HepG2 (cell line): ENCODE results near the gene ZBTB7B. TPM values are rescaled to one million over a fixed set of nuclear protein-coding genes. Genes with fewer than 3 reads are reported as not detected.

Experiments
- ISL2 ChIP-seq: sonication (generic); formaldehyde crosslinking; IDR thresholded peaks from 2 replicates; pipeline ENCODE4 v1.5.0; 2020; ENCODE audit warnings: missing genetic modification reagents
- JUNB ChIP-seq: sonication (generic); formaldehyde crosslinking; IDR thresholded peaks from 2 replicates; pipeline ENCODE4 v1.8.0; 2022; ENCODE audit warnings: missing genetic modification reagents, mild to moderate bottlenecking, borderline replicate concordance
- JUND ChIP-seq: sonication (generic); formaldehyde crosslinking; IDR thresholded peaks from 2 replicates; pipeline ENCODE4 v1.8.0; 2022; ENCODE audit warnings: mild to moderate bottlenecking, missing genetic modification reagents
- LRRFIP1 ChIP-seq: sonication (generic); formaldehyde crosslinking; conservative IDR thresholded peaks from 2 replicates; pipeline ENCODE4 v1.4.0; 2020; ENCODE audit warnings: missing genetic modification reagents
- NCOA1 ChIP-seq: sonication (generic); formaldehyde crosslinking; IDR thresholded peaks from 2 replicates; pipeline ENCODE4 v1.9.0; 2021; ENCODE audit warnings: missing genetic modification reagents
- NONO ChIP-seq, 2 experiments: fragments of 450-650 bp in 1 of 2; sonication (generic) in 1 of 2; formaldehyde crosslinking in 1 of 2; IDR thresholded peaks in 1 of 2; conservative IDR thresholded peaks in 1 of 2; 2 replicates each; pipeline versions ENCODE4 v1.6.1 to v1.8.0; 2017 to 2022; ENCODE audit warnings: mild to moderate bottlenecking in 1 of 2, missing genetic modification reagents in 1 of 2, moderate library complexity in 1 of 2
- PCBP2 ChIP-seq: fragments of 200-400 bp; formaldehyde crosslinking; optimal IDR thresholded peaks from 2 replicates; pipeline ENCODE3; 2018; ENCODE audit warnings: low read length, low read depth; ENCODE audit not compliant: poor library complexity, severe bottlenecking
- PITX1 ChIP-seq: sonication (generic); formaldehyde crosslinking; IDR thresholded peaks from 2 replicates; pipeline ENCODE4 v1.5.1; 2020; ENCODE audit warnings: mild to moderate bottlenecking, missing genetic modification reagents
- SIN3B ChIP-seq: fragments of 150-350 bp; IDR thresholded peaks from 2 replicates; pipeline ENCODE4 v1.6.1; 2014; ENCODE audit warnings: low read length
- SMARCE1 ChIP-seq: fragments of 450-650 bp; IDR thresholded peaks from 2 replicates; pipeline ENCODE4 v1.6.1; 2017; ENCODE audit warnings: borderline replicate concordance
- TBP ChIP-seq: sonication (generic); formaldehyde crosslinking; IDR thresholded peaks from 2 replicates; pipeline ENCODE4 v1.5.0; 2020; ENCODE audit warnings: missing genetic modification reagents
- ZNF383 ChIP-seq: sonication (generic); formaldehyde crosslinking; IDR thresholded peaks from 2 replicates; pipeline ENCODE4 v1.4.0; 2020; ENCODE audit warnings: missing genetic modification reagents, mild to moderate bottlenecking, borderline replicate concordance
- ZNF431 ChIP-seq: sonication (generic); formaldehyde crosslinking; IDR thresholded peaks from 2 replicates; pipeline ENCODE4 v1.9.0; 2022; ENCODE audit warnings: missing genetic modification reagents, low read depth, mild to moderate bottlenecking, borderline replicate concordance
- ZNF552 ChIP-seq: sonication (generic); formaldehyde crosslinking; IDR thresholded peaks from 2 replicates; pipeline ENCODE4 v1.9.0; 2022; ENCODE audit warnings: missing genetic modification reagents, mild to moderate bottlenecking, borderline replicate concordance
- ZNF687 ChIP-seq: sonication (generic); formaldehyde crosslinking; IDR thresholded peaks from 2 replicates; pipeline ENCODE4 v1.5.1; 2020; ENCODE audit warnings: mild to moderate bottlenecking, missing genetic modification reagents, moderate library complexity
- ZNF772 ChIP-seq: sonication (generic); formaldehyde crosslinking; IDR thresholded peaks from 2 replicates; pipeline ENCODE4 v1.5.0; 2020; ENCODE audit warnings: mild to moderate bottlenecking, missing genetic modification reagents
- polyA plus RNA-seq, 8 experiments: library from polyadenylated mRNA; depleted of rRNA in 3 of 8; stranded (reverse) in 7 of 8; unstranded in 1 of 8; fragments of >200 nt; fragmentation: Illumina TruSeq in 4 of 8; extraction: Trizol in 4 of 8; gene quantifications; 2 replicates each; pipeline versions ENCODE4 v1.2.1 to v1.2.3, GENCODE V29; 2011 to 2016; ENCODE audit warnings: low read depth in 4 of 8, missing spikeins in 1 of 8, mixed read lengths in 1 of 8; ENCODE audit not compliant: insufficient read depth in 1 of 8
- total RNA-seq, 5 experiments: library from RNA; depleted of rRNA; stranded (reverse); fragments of >200 nt; fragmentation: Illumina TruSeq; extraction: Trizol; gene quantifications; 2 replicates each; pipeline ENCODE4 v1.2.3, GENCODE V29; 2016; ENCODE audit warnings: low read depth in 1 of 5
- TF ChIP-seq, protein P1 (sequence below): sonication (generic); formaldehyde crosslinking; IDR thresholded peaks from 2 replicates; pipeline ENCODE4 v1.4.0; 2020; ENCODE audit warnings: mild to moderate bottlenecking, missing genetic modification reagents
- TF ChIP-seq, protein P2 (sequence below): sonication (generic); formaldehyde crosslinking; IDR thresholded peaks from 2 replicates; pipeline ENCODE4 v1.4.0; 2020; ENCODE audit warnings: missing genetic modification reagents, mild to moderate bottlenecking, borderline replicate concordance

The ZBTB7B gene
- total and polyA plus RNA-seq, 2 of the 13 experiments (the other 11 are each of a cell fraction or from before 2014, with no cell fraction given) = 15.5 to 17.5 TPM

- TF ChIP-seq ZNF552 (CRISPR knock-in tag) = 0 out of 2 replicates have a peak, but pooled peaks have one; percentile 76
- TF ChIP-seq PCBP2 = no peak
- peak; percentile 84 for TF ChIP-seq ZNF687 (CRISPR knock-in tag)
- no peak for TF ChIP-seq PITX1
- TF ChIP-seq, protein P1, sequence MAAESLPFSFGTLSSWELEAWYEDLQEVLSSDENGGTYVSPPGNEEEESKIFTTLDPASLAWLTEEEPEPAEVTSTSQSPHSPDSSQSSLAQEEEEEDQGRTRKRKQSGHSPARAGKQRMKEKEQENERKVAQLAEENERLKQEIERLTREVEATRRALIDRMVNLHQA = no peak
- no peak for TF ChIP-seq NONO (IDR thresholded peaks at IDR 0.05)
- TF ChIP-seq NONO (CRISPR knock-in tag; conservative IDR thresholded peaks at IDR 0.05) = peak; percentile 85
- TF ChIP-seq SMARCE1 = no peak
- peak; percentile 89 for TF ChIP-seq ZNF772 (CRISPR knock-in tag)
- TF ChIP-seq LRRFIP1 = no peak
- peak; percentile 56; the same call in 1 of the 2 replicates for TF ChIP-seq JUND (CRISPR knock-in tag)
- no peak for TF ChIP-seq TBP (CRISPR knock-in tag)
- no peak for TF ChIP-seq SIN3B
- no peak for TF ChIP-seq JUNB (CRISPR knock-in tag)
- peak; percentile 46; the same call in 1 of the 2 replicates for TF ChIP-seq NCOA1 (CRISPR knock-in tag)
- TF ChIP-seq, protein P2, sequence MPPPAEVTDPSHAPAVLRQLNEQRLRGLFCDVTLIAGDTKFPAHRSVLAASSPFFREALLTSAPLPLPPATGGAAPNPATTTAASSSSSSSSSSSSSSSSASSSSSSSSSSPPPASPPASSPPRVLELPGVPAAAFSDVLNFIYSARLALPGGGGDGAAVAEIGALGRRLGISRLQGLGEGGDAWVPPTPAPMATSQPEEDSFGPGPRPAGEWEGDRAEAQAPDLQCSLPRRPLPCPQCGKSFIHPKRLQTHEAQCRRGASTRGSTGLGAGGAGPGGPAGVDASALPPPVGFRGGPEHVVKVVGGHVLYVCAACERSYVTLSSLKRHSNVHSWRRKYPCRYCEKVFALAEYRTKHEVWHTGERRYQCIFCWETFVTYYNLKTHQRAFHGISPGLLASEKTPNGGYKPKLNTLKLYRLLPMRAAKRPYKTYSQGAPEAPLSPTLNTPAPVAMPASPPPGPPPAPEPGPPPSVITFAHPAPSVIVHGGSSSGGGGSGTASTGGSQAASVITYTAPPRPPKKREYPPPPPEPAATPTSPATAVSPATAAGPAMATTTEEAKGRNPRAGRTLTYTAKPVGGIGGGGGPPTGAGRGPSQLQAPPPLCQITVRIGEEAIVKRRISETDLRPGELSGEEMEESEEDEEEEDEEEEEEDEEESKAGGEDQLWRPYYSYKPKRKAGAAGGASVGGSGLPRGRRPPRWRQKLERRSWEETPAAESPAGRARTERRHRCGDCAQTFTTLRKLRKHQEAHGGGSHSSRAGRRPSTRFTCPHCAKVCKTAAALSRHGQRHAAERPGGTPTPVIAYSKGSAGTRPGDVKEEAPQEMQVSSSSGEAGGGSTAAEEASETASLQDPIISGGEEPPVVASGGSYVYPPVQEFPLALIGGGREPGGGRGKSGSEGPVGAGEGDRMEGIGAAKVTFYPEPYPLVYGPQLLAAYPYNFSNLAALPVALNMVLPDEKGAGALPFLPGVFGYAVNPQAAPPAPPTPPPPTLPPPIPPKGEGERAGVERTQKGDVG (CRISPR knock-in tag) = no peak
- TF ChIP-seq ZNF431 (CRISPR knock-in tag) = no peak
- no peak for TF ChIP-seq ZNF383 (CRISPR knock-in tag)
- peak; percentile 72 for TF ChIP-seq ISL2
These were observed 41.1 kb upstream of the ZBTB7B start, which contains the start of gene PYGO2 (continued) for GRCh38 chr1:154961207-154962155.
